HG02973 (cell line): ENCODE results near the gene PLPP6.
"Not testable (repeated sequence)": the region's sequence is repeated elsewhere in the genome, so short reads cannot be mapped to it uniquely, and the experiment has no call there.

ENCODE experiments used
- ATAC-seq: cut with Tn5 transposase; IDR thresholded peaks from one replicate; pipeline ENCODE4 v1.9.1; 2021; ENCODE audit warnings: moderate library complexity; ENCODE audit not compliant: unreplicated experiment

Gene PLPP6

DNA sequence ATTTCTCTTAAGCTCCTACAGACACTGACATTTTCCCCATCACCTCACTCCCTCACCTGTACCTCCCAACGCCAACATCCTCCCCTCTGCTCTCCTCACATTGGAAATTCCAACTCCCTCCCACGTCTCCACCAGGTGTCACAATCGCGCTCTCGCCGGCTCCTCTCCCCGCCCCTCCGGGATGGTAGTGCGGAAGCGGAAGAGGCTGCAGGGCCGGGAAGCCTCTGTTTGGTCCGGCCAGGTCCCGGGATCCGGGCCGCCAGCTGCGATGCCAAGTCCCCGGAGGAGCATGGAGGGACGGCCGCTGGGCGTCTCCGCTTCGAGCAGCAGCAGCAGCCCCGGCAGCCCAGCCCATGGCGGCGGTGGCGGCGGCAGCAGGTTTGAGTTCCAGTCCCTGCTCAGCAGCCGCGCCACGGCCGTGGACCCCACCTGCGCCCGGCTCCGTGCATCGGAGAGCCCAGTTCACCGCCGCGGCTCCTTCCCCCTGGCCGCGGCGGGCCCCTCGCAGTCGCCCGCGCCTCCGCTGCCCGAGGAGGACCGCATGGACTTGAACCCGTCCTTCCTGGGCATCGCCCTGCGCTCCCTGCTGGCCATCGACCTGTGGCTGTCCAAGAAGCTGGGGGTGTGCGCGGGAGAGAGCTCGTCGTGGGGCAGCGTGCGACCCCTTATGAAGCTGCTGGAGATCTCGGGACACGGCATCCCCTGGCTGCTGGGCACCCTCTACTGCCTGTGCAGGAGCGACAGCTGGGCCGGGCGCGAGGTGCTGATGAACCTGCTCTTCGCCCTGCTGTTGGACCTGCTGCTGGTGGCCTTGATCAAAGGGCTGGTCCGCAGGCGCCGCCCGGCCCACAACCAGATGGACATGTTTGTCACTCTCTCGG is at the start of gene PLPP6:
Gene PLPP6 (plus strand): TSS at position 187 of the 881 bp plus-strand sequence. CDS start 82 bp downstream, at position 269.
- peak; percentile 78 for ATAC-seq

DNA sequence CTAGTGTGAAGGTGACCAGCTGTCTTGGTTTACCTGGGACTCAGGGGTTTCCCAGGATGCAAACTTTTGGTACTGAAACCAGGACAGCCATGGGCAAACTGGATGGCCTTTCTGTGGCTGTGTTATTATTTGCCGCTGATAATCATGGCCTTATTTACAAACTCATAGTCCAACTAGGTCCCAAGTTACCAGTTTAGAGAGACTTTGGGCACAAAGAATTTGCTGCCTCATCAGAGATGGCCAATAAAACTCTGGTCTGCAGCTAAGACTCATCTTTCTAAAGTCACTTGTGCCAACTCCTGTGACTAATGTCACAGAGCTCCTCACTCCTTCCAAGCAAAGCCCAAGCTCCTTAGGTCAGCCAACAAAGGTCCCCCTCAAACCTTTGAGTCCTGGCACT is 47.5 kb upstream of the PLPP6 start:
- no peak for ATAC-seq

DNA sequence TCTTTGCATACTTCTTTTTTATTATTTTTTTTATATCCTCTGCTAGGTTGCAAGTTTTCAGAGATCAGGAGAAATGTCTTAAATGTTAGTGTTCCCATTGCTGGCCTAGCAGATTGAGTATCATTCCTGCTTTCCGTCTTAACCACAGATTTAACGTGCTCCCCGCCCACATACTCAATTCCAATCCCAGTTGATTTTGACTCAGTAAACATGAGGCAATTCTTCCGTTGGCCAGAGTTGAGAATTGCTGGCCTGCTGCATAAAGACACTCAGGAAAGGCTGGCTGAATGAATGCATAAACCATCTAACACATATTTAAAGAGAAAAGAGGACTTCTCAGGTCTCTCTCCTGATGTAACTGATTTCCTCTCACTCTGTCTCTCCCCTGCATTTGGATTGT is 46.8 kb upstream of the PLPP6 start:
- ATAC-seq, result no peak

DNA sequence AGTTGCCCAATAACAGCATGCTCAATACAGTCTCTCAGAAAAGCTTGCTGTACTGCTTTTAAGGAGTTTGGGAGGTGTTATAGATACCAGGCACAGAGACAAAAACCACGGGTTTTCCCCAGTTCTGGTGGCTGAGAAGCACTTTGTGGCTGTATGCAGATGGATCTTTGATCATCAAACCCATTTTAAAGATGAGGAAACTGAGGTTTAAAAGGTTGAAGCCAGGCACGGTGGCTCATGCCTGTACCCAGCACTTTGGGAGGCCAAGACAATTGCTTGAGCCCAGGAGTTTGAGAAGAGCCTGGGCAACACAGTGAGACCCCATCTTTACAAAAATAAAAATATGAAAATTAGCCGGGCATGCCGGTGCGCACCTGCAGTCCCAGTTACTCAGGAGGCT is 46.3 kb upstream of the PLPP6 start:
- ATAC-seq, result no peak

DNA sequence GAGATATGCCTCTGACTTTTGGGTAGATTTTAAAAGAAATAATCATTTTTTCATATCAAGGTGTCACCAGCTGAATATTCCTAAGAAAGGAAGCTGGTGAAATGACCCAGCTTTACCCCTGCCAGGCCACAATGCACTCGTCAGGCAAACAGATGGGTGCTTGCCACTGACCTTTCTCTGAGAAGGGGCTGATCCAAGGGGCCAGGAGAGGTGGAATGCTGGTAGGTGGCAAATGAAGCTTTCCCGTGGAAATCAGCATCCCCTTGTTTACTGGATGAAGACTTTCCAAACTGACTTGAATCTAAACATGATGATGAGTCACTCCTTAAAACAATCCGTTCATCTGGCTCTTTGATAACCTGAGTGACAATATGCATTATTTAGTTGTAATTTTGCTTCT is 44.3 kb upstream of the PLPP6 start:
- no peak for ATAC-seq

DNA sequence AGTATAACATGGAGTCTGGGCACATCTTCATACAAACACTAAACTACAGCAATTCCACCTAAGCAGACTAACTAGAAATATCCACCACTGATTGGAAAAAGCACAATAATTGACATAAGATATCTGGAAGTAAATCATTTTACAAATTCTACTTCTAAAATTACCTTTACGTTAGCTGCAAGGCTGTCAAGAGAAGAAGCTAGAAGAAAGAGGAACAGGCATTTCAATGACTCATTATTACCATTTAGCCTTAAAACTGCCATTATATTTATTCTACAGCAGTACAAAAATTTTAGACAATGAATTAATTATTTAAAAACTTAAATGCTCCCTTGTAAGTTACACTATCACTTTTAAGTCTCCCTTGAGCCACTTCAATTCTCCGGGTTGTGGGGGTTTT is 43.4 kb upstream of the PLPP6 start:
- ATAC-seq, result no peak

DNA sequence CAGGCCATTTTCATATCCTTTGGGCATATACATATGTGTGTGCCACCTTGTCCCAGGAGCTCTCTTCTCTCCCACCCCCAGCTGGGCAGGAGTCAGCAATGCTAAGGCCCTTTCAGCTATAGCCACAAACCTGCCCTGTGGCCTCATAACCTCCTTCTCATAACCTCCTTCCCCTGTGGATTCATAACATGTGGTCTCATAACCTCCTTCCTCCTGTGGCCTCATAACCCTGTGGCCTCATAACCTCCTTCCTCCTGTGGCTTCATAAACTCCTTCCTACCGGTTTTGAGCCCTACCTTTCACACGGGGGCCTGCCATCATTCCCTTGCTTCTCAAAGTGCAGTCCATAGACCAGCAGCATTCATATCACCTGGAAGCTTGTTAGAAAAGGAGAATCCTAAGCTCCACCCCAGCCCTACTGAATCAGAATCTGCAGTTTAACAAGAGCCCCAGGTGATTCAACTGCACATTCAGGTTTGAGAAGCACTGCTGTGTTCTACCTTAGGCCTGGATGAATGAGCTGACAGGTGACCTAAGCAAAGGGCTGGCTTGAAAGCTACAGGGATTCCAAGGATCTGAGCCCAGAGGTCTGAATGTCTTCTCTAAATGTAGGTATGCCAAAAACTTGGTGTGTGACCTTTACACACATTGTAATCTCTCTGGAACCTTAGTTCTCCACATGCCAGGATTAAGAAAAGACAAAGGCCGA is 41.9 kb upstream of the PLPP6 start:
- no peak for ATAC-seq

DNA sequence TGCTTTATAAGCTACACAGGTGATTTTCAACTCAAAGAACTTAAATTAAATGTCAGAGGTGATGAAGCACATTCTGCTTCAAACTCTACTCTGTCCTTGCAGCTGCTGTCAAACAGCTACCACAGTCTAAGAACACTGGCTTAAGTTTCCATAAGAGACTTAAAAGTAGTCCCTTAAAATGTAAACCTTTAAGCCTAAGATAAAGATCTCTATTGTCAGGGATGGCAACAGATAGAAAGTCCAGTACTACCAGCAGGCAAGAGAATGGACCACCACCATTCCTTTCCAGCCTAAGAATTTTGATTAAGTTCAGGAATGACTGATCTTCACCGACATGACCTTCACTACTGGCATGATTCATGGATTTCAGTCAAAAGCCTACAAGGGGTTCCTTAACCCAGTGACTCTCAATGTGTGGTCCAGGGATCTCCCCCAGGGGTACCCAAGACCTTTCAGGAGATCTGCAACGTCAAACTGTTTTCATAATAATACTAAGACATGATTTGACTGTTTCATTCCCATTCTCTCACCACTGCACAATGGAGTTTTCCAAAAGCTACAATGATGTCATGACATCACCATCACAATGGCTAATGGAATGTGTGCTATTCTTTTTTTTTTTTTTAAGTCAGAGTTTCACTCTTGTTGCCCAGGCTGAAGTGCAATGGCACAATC is 41.1 kb upstream of the PLPP6 start:
- no peak for ATAC-seq

DNA sequence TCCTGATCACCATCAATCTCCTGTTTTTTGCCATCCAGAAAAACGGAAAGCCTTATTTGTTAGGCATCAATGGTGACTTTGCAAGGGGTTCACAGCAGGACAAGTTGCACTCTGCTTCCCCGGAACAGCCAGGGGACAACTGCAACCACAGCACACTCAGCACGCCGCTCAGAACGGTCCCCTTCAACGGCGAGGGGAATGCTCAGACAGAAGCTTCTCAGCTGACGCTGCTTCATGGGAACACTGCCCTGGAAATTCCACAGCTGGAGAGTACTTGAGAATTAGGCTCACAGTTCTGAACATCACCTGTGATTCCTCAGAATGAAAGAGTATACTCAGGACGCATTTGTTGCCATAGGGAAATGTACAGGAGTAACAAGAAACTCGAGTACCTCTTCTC is 40.1 kb upstream of the PLPP6 start:
- ATAC-seq, result no peak

DNA sequence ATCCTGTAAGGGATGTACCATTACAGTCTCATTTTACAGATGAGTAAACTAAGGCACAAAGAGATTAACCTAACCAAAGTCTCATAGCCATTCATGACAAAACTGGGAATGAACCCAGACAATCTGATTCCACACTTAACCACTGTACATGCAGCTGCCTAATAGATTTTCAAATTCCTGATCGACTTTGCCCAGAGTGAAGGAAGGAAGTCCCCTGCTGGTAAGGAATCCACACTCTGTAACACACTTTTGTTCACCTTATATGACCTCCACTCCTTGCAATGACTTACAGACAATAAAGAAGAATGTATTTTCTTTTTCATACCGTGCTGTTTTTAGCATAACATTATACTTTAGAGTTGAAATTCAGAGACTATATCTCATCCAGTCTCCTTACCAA is 31.3 kb upstream of the PLPP6 start:
- ATAC-seq, result no peak

DNA sequence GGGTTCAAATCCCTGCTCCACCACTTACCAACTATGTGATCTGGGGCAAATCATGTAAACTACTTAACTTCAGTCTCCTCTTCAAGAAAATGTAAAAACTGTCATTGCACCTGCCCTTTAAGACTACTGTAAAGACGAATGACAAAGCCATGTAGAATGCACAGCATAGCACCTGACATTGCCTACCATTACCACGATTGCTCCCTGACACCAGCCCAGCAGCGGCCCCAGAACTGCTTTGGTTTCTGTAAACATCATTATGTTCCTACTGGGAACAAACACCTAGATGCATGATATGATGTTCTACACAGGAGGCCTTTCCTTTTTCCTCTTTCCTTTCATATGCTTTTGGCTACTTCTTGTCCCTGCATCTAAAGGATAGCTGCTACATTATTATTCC is 23.1 kb upstream of the PLPP6 start:
- no peak for ATAC-seq

DNA sequence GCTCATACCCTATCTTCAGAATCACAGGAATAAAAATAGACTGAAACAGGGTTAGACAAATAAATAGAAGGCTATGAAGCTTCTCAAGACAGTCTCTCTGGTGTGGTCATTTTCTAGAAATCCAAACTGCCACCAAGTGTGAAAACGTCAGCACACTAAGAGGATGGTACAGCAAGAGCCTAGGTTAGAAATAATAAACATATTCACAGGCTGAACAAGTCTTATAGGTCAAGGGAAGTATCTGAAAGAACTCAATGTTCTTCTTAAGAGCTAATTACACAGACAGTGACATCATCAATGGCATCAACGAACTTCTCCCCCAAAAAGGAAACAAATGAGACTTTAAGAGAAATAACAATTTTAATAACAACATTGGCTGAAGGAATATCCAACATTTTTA is 22.7 kb upstream of the PLPP6 start:
- ATAC-seq, result no peak

DNA sequence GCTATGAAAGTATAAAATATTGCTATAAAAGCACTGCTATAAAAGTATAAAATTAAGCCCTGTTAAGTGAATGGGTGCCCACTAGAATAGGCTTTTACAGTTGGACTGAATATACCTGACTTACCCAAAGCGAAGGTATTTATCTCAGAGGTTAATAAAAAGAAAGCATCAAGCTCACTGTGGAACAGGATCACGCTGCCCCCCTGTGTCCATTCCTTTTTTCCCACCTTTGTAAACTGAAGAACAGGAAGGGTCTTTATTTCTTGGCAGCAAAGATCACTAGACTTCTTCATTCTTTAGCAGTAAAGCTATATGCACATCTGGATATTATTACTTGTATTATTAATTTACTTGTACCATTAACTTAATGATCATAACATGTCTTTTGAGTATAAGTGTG is 22.1 kb upstream of the PLPP6 start:
- ATAC-seq, result no peak

DNA sequence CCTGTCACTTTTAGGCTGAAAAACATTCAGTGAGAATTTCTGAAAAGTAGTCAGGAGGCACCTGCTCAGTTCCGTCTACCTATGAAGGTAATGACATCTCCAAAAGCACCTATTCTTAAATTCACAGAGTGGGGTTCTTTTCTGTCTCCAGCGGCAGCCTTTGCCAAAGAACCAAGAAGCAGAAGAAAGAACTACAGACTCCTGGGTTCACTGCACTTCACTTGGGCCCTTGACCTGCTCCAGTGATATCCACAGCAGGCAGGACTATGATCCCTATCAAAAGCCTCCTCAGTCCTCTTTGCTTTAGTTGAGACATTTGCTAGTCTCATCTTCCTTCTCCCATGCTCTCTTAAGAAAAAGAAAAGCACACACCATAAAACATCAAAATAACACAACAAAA is 19.7 kb upstream of the PLPP6 start:
- ATAC-seq, result no peak

DNA sequence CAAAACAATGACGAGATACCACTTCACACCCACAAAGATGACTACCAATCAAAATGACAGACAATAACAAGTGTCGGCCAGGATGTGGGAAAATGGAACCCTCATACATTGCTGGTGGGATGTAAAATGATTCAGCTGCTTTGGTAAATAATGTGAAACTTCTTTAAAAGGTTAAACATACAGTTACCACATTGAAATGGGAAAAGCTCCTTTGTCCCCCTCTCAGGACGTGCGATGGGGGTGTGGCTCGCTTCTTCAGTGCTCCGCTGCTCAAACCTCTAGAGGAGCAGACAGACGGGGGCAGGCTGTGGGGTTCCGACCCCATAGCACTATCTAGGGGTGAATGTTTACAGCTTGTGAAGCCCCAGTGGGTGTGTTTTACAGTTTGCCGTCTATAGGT is 8.0 kb upstream of the PLPP6 start:
- no peak for ATAC-seq

DNA sequence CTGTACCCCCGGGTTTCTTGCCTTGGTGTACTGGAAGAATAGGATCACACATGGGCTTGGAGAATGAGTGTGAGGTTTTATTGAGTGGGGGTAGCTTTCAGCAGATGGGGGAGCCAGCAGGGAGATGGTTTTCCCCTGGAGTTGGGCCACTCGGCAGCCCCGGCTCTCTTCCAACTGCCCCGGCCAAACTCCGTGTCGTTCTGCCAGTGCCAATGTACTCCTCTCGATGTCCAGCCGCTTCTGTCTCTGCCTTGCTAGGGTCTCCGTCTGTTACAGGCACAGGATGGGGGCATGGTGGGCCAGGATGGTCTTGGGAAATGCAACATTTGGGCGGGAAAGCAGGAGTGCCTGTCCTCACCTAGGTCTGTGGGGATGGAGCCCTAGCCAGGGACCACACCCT is 7.6 kb upstream of the PLPP6 start:
- no peak for ATAC-seq

DNA sequence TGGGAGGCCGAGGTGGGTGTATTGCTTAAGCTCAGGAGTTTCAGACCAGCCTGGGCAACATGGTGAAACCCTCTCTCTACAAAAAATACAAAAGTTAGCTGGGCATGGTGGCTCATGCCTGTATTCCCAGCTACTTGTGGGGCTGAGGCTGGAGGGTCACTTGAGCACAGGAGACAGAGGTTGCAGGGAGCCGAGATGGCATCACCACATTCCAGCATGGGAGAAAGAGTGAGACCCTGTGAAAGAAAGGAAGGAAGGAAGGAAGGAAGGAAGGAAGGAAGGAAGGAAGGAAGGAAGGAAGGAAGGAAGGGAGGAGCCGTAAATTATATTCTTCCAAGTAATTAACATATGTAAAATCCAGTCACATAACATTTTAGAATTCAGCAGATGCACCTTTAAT is 5.9 kb upstream of the PLPP6 start:
- ATAC-seq, result not testable (repeated sequence)

DNA sequence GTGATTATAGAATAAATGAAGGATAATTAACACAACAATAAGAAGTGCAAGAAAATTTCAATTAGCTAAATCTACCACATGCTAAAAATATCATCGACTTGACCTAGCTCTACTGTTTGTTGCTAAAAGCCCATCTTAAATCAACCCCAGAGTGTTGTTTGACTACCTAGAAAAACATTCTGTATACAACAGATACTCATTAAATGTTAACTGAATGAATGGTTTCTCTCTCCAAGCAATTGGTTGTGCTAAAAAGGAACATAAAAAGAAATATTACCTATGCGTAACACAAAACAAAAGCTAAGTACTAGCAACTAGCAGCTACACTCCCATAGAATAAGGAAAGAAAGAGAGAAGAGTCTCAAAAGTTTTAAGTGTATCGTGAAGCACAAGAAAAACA is 5.5 kb upstream of the PLPP6 start:
- ATAC-seq, result no peak

DNA sequence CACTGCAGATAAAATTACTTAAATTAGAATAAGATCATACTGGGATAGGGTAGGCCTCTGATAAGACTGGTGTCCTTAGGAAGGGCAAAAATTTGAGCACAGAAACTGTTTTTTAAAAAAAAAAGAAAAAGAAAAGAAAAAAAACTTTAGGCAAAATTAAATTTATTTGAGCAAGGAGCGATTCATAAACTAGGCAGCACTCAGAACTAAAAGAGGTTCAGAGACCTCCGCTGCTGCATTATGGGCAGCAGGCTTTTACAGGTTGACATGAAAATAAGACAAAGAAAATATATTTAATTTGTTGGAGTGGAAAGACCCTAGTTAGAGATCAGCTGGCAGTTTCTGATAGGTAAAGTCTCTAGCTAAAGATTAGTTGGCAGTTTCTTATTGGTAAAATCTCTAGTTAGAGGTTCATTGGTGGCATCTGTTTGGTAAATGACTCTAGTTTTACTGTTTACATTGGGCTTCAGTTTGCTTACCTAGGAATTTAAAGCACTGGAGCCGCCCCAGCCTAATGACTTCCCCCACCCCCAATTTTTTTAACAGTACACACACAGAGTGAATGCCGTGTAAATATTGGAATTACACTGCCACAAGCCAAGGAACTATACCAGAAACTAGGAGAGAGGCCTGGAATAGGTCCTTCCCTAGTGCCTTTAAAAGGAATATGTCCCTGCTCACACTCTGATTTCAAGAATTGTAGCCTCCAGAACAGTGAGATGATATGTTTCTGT is 4.5 kb upstream of the PLPP6 start:
- no peak for ATAC-seq

DNA sequence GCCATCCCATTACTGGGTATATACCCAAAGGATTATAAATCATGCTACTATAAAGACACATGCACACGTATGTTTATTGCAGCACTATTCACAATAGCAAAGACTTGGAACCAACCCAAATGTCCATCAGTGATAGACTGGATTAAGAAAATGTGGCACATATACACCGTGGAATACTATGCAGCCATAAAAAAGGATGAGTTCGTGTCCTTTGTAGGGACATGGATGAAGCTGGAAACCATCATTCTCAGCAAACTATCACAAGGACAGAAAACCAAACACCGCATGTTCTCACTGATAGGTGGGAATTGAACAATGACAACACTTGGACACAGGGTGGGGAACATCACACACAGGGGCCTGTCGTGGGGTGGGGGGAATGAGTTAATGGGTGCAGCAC is 1.4 kb upstream of the PLPP6 start:
- not testable (repeated sequence) for ATAC-seq

DNA sequence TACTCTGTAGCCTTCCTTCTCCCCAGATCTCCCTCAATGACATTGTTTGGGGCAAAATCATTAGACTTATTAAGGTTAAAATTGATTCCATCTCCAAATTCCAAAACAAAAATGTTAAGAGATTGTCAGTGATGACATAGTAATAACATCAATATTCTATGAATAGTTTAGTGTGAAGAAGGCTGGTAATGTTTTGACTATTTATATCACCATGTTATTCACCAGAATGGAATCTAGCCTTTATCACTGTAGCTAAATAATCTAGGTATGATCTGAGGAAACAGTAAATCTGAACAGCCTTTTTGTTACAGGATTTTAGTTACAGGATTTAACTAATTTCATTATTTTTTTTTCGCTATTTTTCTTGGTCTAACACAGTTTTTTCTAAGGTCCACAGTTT is 929 bp upstream of the PLPP6 start:
- ATAC-seq, result no peak
